Measurements from ENCODE around the gene TMEM59. TPM values are rescaled to one million over a fixed set of nuclear protein-coding genes. Genes with fewer than 3 reads are reported as not detected.
A peak's percentile ranks its signal among the peaks of the same experiment; 100 is the strongest.

TMEM59 gene
- total and polyA plus RNA-seq, 2 of the 8 experiments (the other 6 are each of a cell fraction or from before 2014, with no cell fraction given) = 116 to 139 TPM

DNA sequence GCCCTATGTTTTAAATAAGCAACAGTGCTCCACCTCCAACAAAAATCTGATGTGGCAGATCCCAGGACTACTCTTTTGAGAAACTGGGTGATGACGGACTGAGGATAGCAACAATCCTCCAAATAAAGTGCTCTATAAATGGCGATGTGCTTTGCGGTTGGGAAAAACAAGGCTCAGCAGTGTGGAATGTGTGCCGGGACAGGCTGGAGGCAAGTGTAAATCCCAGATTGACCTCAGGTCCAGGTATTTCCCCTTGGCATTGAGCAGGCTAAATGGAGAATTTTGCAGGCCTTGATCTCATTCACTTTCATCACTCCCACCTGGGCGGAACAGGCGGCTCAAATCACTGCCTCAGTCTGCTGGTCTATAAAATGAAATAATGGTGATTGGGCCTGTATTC, 71.8 kb downstream of the TMEM59 start:
- Histone ChIP-seq H4K8ac (ENCODE audit: extremely low read depth, insufficient read depth, low read length) (no peak overlapping the region), H2BK15ac (ENCODE audit: low read length) (no peak overlapping the region), H3K9ac (replicated peaks in 1 of 4; ENCODE audit: extremely low read depth in 1 of 4, low read depth in 3 of 4, low read length in 3 of 4) (no peak overlapping the region; a peak in 1 of 7 replicates), H3K4me1 (replicated peaks in 1 of 4; ENCODE audit: control insufficient read depth in 3 of 4, insufficient read depth in 4 of 4, low read length in 3 of 4) (peaks cover 0 to 5% (median 0%) of the 10 kb centered on the region in 4 experiments; a peak in 2 of 7 replicates), H3K23me2 (ENCODE audit: low read depth, low read length) (peaks cover 2% of the 10 kb centered on the region; the same call in 1 of the 2 replicates), H3K56ac (replicated peaks; ENCODE audit: insufficient read length, low read depth, low read length) (no peak overlapping the region), H3K36me3 (ENCODE audit: control insufficient read depth in 2 of 4, insufficient read depth in 4 of 4, low read length in 3 of 4) (no peaks in the 10 kb centered on the region), H3K18ac (ENCODE audit: extremely low read depth, low read length) (no peak overlapping the region), H2AK5ac (ENCODE audit: low read depth, low read length) (no peak overlapping the region), H3K14ac (ENCODE audit: insufficient read length) (no peak overlapping the region), H3K27me3 (replicated peaks in 1 of 4; ENCODE audit: control insufficient read depth in 3 of 4, extremely low read depth in 1 of 4, insufficient read depth in 3 of 4, low read length in 3 of 4) (peaks cover 0 to 2% (median 0%) of the 10 kb centered on the region in 4 experiments; a peak in 1 of 7 replicates), H3K79me2 (ENCODE audit: control insufficient read depth in 1 of 2, insufficient read depth in 2 of 2, low read length in 2 of 2) (no peaks in the 10 kb centered on the region), H3K4ac (replicated peaks; ENCODE audit: insufficient read length, low read depth, low read length) (no peak overlapping the region), H2BK120ac (replicated peaks; ENCODE audit: low read depth, low read length) (no peak overlapping the region), H4K20me1 (replicated peaks in 1 of 2; ENCODE audit: control insufficient read depth in 1 of 2, insufficient read depth in 2 of 2, low read length in 2 of 2) (no peaks in the 10 kb centered on the region), H4K5ac (ENCODE audit: insufficient read length, low read depth, low read length) (no peak overlapping the region), H3K27ac (ENCODE audit: low read depth, low read length) (no peak overlapping the region), H2BK5ac (ENCODE audit: low read depth, low read length) (no peak overlapping the region), H2BK12ac (ENCODE audit: low read depth, low read length) (no peak overlapping the region), H3K9me3 (ENCODE audit: insufficient read depth in 2 of 2, low read depth in 1 of 2, low read length in 1 of 2) (no peaks in the 10 kb centered on the region), H4K91ac (replicated peaks; ENCODE audit: insufficient read length, low read length) (peak overlapping the region; percentile 4), H2BK20ac (ENCODE audit: low read length) (no peak overlapping the region), H3K4me3 (ENCODE audit: extremely low read depth in 1 of 4, insufficient read depth in 2 of 4, low read depth in 3 of 4, low read length in 4 of 4) (no peak overlapping the region), H3K79me1 (ENCODE audit: low read depth, low read length) (no peaks in the 10 kb centered on the region), H2AFZ (ENCODE audit: low read length) (peak overlapping the region; percentile 24; the same call in 1 of the 2 replicates), H3K23ac (ENCODE audit: insufficient read length) (no peak overlapping the region), H3K4me2 (ENCODE audit: insufficient read depth in 1 of 2, low read depth in 2 of 2, low read length in 2 of 2) (no peak overlapping the region)
- DNase-seq (ENCODE audit: low read depth in 1 of 2, low spot score in 2 of 2) (no peak), FAIRE-seq (no peak)
- WGBS, 2 experiments (ENCODE audit: extremely low coverage in 1 of 2, insufficient coverage in 1 of 2, insufficient read length in 1 of 2, insufficient replicate concordance in 2 of 2, low coverage in 1 of 2, low lambda C conversion rate in 2 of 2, missing lambda C conversion rate in 1 of 2) = 90% methylated on average over 6 of the region's 6 CpGs; no CpG with 5 or more reads in 1 of the 2 experiments
- CTCF ChIA-PET (ENCODE audit: partially characterized antibody) = interaction anchor here (0.6 to 1.3 kb wide), 4 partner anchors 11 to 122 kb away, joined by 3 to 4 read pairs (median 4); no protein-coding TSS in a partner anchor
- POLR2A ChIA-PET (ENCODE audit: partially characterized antibody) = no interaction called here
- TF ChIP-seq TAF1 (IDR thresholded peaks at IDR 0.05; ENCODE audit: low read depth, low read length) (no peak), ATF3 (IDR thresholded peaks at IDR 0.05; ENCODE audit: insufficient read depth, low read depth, low read length) (no peak), JUND (IDR thresholded peaks at IDR 0.05; ENCODE audit: low read length) (no peak), TAF7 (optimal IDR thresholded peaks at IDR 0.05; ENCODE audit: borderline replicate concordance, low read depth, low read length) (no peak), BRCA1 (IDR thresholded peaks at IDR 0.05; ENCODE audit: low read depth, low read length) (no peak), TEAD4 (IDR thresholded peaks at IDR 0.05; ENCODE audit: low read depth, low read length) (no peak), GTF2F1 (IDR thresholded peaks at IDR 0.05; ENCODE audit: borderline replicate concordance, low read depth, low read length) (no peak), SRF (IDR thresholded peaks at IDR 0.05; ENCODE audit: low read depth, low read length) (no peak)
- TF ChIP-seq, protein P1, sequence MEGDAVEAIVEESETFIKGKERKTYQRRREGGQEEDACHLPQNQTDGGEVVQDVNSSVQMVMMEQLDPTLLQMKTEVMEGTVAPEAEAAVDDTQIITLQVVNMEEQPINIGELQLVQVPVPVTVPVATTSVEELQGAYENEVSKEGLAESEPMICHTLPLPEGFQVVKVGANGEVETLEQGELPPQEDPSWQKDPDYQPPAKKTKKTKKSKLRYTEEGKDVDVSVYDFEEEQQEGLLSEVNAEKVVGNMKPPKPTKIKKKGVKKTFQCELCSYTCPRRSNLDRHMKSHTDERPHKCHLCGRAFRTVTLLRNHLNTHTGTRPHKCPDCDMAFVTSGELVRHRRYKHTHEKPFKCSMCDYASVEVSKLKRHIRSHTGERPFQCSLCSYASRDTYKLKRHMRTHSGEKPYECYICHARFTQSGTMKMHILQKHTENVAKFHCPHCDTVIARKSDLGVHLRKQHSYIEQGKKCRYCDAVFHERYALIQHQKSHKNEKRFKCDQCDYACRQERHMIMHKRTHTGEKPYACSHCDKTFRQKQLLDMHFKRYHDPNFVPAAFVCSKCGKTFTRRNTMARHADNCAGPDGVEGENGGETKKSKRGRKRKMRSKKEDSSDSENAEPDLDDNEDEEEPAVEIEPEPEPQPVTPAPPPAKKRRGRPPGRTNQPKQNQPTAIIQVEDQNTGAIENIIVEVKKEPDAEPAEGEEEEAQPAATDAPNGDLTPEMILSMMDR (IDR thresholded peaks at IDR 0.05; ENCODE audit: control extremely low read depth in 1 of 3, insufficient read depth in 1 of 3, low read depth in 1 of 3, low read length in 3 of 3) = no peak
- TF ChIP-seq, protein P2, sequence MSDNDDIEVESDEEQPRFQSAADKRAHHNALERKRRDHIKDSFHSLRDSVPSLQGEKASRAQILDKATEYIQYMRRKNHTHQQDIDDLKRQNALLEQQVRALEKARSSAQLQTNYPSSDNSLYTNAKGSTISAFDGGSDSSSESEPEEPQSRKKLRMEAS (IDR thresholded peaks at IDR 0.05) = no peak
